ENCODE measurements around the gene IGSF5. TPM values are rescaled to one million over a fixed set of nuclear protein-coding genes. Genes with fewer than 3 reads are reported as not detected.

The IGSF5 gene
- total and polyA plus RNA-seq, 10 of the 15 experiments (the other 5 are each of a cell fraction or from before 2014, with no cell fraction given) = not detected

DNA sequence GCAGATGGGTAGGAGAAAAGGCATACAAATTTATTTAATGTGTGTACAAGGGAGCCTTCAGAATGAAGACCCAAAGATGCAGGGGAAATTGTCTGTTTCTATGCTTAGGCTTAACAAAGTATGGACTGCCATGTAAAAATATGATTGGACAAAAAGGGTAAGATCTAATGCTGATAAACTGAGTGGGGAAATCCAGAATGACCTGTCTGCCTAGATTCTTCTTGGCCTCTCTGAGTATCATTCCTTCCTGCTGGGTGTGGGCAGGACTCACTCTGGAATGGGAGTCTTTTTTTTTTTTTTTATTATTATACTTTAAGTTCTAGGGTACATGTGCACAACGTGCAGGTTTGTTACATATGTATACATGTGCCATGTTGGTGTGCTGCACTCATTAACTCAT lies 61.0 kb downstream of the IGSF5 start:
- POLR2A ChIA-PET = no interaction called here
- no TSS peak for BruUV-seq (replicated peaks)
- RAD21 ChIA-PET (ENCODE audit: unreplicated experiment) = no interaction called here
- Histone ChIP-seq H3K4me2 (ENCODE audit: control insufficient read depth, insufficient read depth) (no peak overlapping the region), H3K4me1 (ENCODE audit: control insufficient read depth, insufficient read depth, low read length) (no peaks in the 10 kb centered on the region), H2AFZ (ENCODE audit: control insufficient read depth, low read depth, low read length) (no peak overlapping the region), H3K4me3 (no peak overlapping the region), H3K27ac (ENCODE audit: control insufficient read depth, insufficient read depth) (no peak overlapping the region), H3K36me3 (ENCODE audit: control insufficient read depth in 2 of 2, insufficient read depth in 2 of 2, low read length in 1 of 2) (no peaks in the 10 kb centered on the region), H3K79me2 (ENCODE audit: control insufficient read depth, insufficient read depth, low read length) (no peaks in the 10 kb centered on the region), H3K9me3 (replicated peaks; ENCODE audit: control insufficient read depth, insufficient read depth, low read length) (no peaks in the 10 kb centered on the region; the same call in 2 of the 3 replicates), H3K27me3 (replicated peaks in 1 of 2; ENCODE audit: control insufficient read depth in 2 of 2, insufficient read depth in 2 of 2, low read length in 1 of 2) (no peaks in the 10 kb centered on the region), H3K9ac (ENCODE audit: control insufficient read depth, insufficient read depth, low read length) (no peak overlapping the region), H4K20me1 (ENCODE audit: control insufficient read depth, insufficient read depth) (no peaks in the 10 kb centered on the region)
- no peak for DNase-seq (ENCODE audit: low read depth, low spot score)
- no peak for ATAC-seq
- SMC1A ChIA-PET (ENCODE audit: uncharacterized antibody, unreplicated experiment) = no interaction called here
- no CpG with 5 or more reads among the region's 1 CpG for WGBS (ENCODE audit: insufficient coverage, insufficient replicate concordance, low lambda C conversion rate, missing lambda C conversion rate)
- TF ChIP-seq POLR2A (IDR thresholded peaks at IDR 0.05; ENCODE audit: low read depth, low read length) (no peak), CTCF (IDR thresholded peaks at IDR 0.05 in 2 of 3, conservative IDR thresholded peaks at IDR 0.05 in 1 of 3; ENCODE audit: control insufficient read depth in 2 of 3, extremely low read depth in 1 of 3, insufficient read depth in 1 of 3, low read depth in 3 of 3, low read length in 3 of 3) (no peak), NFIC (IDR thresholded peaks at IDR 0.05; ENCODE audit: low read depth, low read length) (no peak), NR2C1 (IDR thresholded peaks at IDR 0.05) (no peak), BCLAF1 (IDR thresholded peaks at IDR 0.05) (no peak), SMAD5 (IDR thresholded peaks at IDR 0.05; ENCODE audit: low read depth) (no peak), EED (IDR thresholded peaks at IDR 0.05; ENCODE audit: low read depth) (no peak), EZH2 (IDR thresholded peaks at IDR 0.05; ENCODE audit: borderline replicate concordance, control insufficient read depth, low read depth, low read length) (no peak), MEF2B (IDR thresholded peaks at IDR 0.05; ENCODE audit: partially characterized antibody, poor library complexity, severe bottlenecking) (no peak)
- CTCF ChIA-PET = no interaction called here
- FAIRE-seq = no peak
- in situ Hi-C loops (cut with MboI) = no loop called here
- intact Hi-C loops (cut with micrococcal nuclease; ENCODE audit: unreplicated experiment) = no loop called here

All from GM12878 (cell line).